HepG2 (cell line): ENCODE data around the gene ANKRD44.

Experiments used
- KLF6 ChIP-seq: IDR thresholded peaks from 2 replicates; pipeline ENCODE4 v1.8.0; 2016; ENCODE audit warnings: missing biosample characterization, missing genetic modification reagents
- SMC3 ChIP-seq: IDR thresholded peaks from 2 replicates; pipeline ENCODE4 v1.6.1; 2011; ENCODE audit warnings: low read length, improper control_type of control experiment
- ZNF879 ChIP-seq: sonication (generic); formaldehyde crosslinking; IDR thresholded peaks from 2 replicates; pipeline ENCODE4 v1.8.1; 2023; ENCODE audit warnings: missing genetic modification reagents
- TF ChIP-seq, protein P1 (sequence below): sonication (generic); formaldehyde crosslinking; IDR thresholded peaks from one replicate; pipeline ENCODE4 v1.5.1; 2020; ENCODE audit warnings: mild to moderate bottlenecking, missing genetic modification reagents; ENCODE audit errors: not compliant biosample characterization
- TF ChIP-seq, protein P2 (sequence below): sonication (generic); formaldehyde crosslinking; conservative IDR thresholded peaks from 2 replicates; pipeline ENCODE4 v1.4.0; 2020; ENCODE audit warnings: missing genetic modification reagents

DNA sequence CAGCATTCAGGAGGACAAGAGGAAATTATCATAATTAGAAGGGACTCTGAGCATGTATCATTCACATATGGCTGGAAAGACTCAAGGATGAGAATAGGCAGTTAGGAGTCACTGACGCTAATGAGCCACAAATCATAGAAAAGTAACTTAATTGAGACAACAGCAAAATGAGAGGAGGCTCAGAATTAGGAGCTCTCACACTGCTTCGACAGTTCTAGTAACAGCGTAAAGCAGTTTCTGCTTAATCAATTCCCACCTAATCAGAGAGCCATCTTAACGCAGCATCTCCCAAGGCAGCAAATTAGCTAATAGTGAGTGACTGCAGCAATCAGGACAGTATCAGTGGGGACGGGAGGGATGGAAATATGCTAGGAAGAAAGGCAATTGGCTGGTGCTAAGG, 32.8 kb downstream of the ANKRD44 start:
- TF ChIP-seq, protein P1, sequence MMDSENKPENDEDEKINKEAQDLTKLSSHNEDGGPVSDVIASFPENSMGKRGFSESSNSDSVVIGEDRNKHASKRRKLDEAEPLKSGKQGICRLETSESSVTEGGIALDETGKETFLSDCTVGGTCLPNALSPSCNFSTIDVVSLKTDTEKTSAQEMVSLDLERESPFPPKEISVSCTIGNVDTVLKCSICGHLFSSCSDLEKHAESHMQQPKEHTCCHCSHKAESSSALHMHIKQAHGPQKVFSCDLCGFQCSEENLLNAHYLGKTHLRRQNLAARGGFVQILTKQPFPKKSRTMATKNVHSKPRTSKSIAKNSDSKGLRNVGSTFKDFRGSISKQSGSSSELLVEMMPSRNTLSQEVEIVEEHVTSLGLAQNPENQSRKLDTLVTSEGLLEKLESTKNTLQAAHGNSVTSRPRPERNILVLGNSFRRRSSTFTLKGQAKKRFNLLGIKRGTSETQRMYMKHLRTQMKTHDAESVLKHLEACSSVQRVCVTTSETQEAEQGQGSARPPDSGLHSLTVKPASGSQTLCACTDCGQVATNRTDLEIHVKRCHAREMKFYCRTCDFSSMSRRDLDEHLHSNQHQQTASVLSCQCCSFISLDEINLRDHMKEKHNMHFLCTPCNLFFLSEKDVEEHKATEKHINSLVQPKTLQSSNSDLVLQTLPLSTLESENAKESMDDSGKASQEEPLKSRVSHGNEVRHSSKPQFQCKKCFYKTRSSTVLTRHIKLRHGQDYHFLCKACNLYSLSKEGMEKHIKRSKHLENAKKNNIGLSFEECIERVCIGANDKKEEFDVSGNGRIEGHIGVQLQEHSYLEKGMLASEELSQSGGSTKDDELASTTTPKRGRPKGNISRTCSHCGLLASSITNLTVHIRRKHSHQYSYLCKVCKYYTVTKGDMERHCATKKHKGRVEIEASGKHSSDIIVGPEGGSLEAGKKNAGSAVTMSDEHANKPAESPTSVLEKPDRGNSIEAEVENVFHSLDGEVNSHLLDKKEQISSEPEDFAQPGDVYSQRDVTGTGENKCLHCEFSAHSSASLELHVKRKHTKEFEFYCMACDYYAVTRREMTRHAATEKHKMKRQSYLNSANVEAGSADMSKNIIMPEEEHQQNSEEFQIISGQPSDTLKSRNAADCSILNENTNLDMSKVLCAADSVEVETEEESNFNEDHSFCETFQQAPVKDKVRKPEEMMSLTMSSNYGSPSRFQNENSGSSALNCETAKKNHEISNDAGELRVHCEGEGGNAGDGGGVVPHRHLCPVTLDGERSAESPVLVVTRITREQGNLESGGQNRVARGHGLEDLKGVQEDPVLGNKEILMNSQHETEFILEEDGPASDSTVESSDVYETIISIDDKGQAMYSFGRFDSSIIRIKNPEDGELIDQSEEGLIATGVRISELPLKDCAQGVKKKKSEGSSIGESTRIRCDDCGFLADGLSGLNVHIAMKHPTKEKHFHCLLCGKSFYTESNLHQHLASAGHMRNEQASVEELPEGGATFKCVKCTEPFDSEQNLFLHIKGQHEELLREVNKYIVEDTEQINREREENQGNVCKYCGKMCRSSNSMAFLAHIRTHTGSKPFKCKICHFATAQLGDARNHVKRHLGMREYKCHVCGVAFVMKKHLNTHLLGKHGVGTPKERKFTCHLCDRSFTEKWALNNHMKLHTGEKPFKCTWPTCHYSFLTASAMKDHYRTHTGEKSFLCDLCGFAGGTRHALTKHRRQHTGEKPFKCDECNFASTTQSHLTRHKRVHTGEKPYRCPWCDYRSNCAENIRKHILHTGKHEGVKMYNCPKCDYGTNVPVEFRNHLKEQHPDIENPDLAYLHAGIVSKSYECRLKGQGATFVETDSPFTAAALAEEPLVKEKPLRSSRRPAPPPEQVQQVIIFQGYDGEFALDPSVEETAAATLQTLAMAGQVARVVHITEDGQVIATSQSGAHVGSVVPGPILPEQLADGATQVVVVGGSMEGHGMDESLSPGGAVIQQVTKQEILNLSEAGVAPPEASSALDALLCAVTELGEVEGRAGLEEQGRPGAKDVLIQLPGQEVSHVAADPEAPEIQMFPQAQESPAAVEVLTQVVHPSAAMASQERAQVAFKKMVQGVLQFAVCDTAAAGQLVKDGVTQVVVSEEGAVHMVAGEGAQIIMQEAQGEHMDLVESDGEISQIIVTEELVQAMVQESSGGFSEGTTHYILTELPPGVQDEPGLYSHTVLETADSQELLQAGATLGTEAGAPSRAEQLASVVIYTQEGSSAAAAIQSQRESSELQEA (CRISPR knock-in tag), result no peak
- TF ChIP-seq ZNF879 (CRISPR knock-in tag) (no peak), KLF6 (no peak), SMC3 (no peak)
- TF ChIP-seq, protein P2, sequence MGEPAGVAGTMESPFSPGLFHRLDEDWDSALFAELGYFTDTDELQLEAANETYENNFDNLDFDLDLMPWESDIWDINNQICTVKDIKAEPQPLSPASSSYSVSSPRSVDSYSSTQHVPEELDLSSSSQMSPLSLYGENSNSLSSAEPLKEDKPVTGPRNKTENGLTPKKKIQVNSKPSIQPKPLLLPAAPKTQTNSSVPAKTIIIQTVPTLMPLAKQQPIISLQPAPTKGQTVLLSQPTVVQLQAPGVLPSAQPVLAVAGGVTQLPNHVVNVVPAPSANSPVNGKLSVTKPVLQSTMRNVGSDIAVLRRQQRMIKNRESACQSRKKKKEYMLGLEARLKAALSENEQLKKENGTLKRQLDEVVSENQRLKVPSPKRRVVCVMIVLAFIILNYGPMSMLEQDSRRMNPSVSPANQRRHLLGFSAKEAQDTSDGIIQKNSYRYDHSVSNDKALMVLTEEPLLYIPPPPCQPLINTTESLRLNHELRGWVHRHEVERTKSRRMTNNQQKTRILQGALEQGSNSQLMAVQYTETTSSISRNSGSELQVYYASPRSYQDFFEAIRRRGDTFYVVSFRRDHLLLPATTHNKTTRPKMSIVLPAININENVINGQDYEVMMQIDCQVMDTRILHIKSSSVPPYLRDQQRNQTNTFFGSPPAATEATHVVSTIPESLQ (CRISPR knock-in tag), result no peak
